Spleen (tissue), 13 donors: ENCODE measurements around the gene NCOA4. TPM values are rescaled to one million over a fixed set of nuclear protein-coding genes. Genes with fewer than 3 reads are reported as not detected.

Experiments used
- DNase-seq: peaks from one replicate; pipeline ENCODE4 v3.0.0-alpha.2; 2020
- H3K27ac ChIP-seq, 8 donors: fragments of 200-600 bp; sonication (generic) in 7 of 8; 1 replicate in 4 of 8; 2 replicates in 4 of 8; pipeline versions ENCODE4 v1.5.0 to v1.8.0; 2016 to 2021; ENCODE audit warnings: inconsistent platforms in 4 of 8, mild to moderate bottlenecking in 4 of 8, moderate library complexity in 1 of 8
- H3K27me3 ChIP-seq, 7 donors: fragments of 200-600 bp; sonication (generic) in 6 of 7; replicated peaks in 1 of 7; 1 replicate in 4 of 7; 2 replicates in 3 of 7; pipeline versions ENCODE4 v1.5.0 to v1.8.0; 2016 to 2021; ENCODE audit warnings: inconsistent platforms in 3 of 7, mild to moderate bottlenecking in 1 of 7
- H3K36me3 ChIP-seq, 6 donors: fragments of 200-600 bp; sonication (generic) in 5 of 6; 1 replicate in 4 of 6; 2 replicates in 2 of 6; pipeline versions ENCODE4 v1.5.0 to v1.8.0; 2016 to 2021; ENCODE audit warnings: inconsistent platforms in 2 of 6
- H3K4me1 ChIP-seq, 6 donors: fragments of 200-600 bp; sonication (generic) in 5 of 6; 1 replicate in 3 of 6; 2 replicates in 3 of 6; pipeline versions ENCODE4 v1.5.0 to v1.8.0; 2016 to 2021; ENCODE audit warnings: inconsistent platforms in 3 of 6
- H3K4me3 ChIP-seq, 8 donors: fragments of 200-600 bp; sonication (generic) in 7 of 8; 1 replicate in 4 of 8; 2 replicates in 4 of 8; pipeline versions ENCODE4 v1.5.0 to v1.8.0; 2016 to 2021; ENCODE audit warnings: inconsistent platforms in 4 of 8, mild to moderate bottlenecking in 4 of 8, moderate library complexity in 2 of 8
- H3K9me3 ChIP-seq, 8 donors: fragments of 200-600 bp; sonication (generic) in 7 of 8; 1 replicate in 4 of 8; 2 replicates in 4 of 8; pipeline versions ENCODE4 v1.5.0 to v1.8.0; 2016 to 2021; ENCODE audit warnings: inconsistent platforms in 4 of 8
- CTCF ChIP-seq, 11 experiments: fragments of 200-600 bp in 7 of 11; fragments of 450-650 bp in 4 of 11; sonication (generic) in 4 of 11; IDR thresholded peaks in 8 of 11; conservative IDR thresholded peaks in 3 of 11; 1 replicate in 7 of 11; 2 replicates in 4 of 11; pipeline versions ENCODE4 v1.4.0 to v1.8.0; 2016 to 2021; ENCODE audit warnings: antibody characterized with exemption in 11 of 11, inconsistent platforms in 4 of 11, mild to moderate bottlenecking in 1 of 11
- POLR2A ChIP-seq, 3 donors: fragments of 450-650 bp; IDR thresholded peaks; one replicate each; pipeline ENCODE4 v1.5.1; 2017; ENCODE audit warnings: antibody characterized with exemption in 3 of 3, mild to moderate bottlenecking in 1 of 3
- POLR2AphosphoS5 ChIP-seq, 3 donors: sonication (generic); formaldehyde crosslinking; IDR thresholded peaks; one replicate each; pipeline ENCODE4 v1.5.1; 2017; ENCODE audit warnings: antibody characterized with exemption in 3 of 3
- WGBS, 5 donors: extraction: QIAGEN DNeasy Blood & Tissue Kit in 3 of 5; methylation state at CpG; one replicate each; pipeline versions ENCODE4 v1.1.5 to v1.1.7; 2013 to 2018; 5-methylcytosine and 5-hydroxymethylcytosine counted together
- intact Hi-C: fragments of 100-400 bp; cut with DNase I; formaldehyde crosslinking; loops from one replicate; pipeline ENCODE4 v1.15.0; 2023; ENCODE audit warnings: low total_unique reads
- long read RNA-seq, 2 donors: transcript quantifications; one replicate each; lab custom pipeline, GENCODE V29; 2026
- polyA plus RNA-seq, 3 donors: library from polyadenylated mRNA; stranded (reverse); fragments of 200-250 nt; gene quantifications; one replicate each; pipeline ENCODE4 v1.2.1, GENCODE V29; 2013
- total RNA-seq, 7 donors: library from RNA; depleted of rRNA in 3 of 7; stranded (reverse); fragments of >200 nt in 3 of 7; fragmentation: NEBNext Ultra II Directional in 4 of 7; extraction: Animal tissue kit (Norgen Biotek cat#: 25700) in 4 of 7; gene quantifications; one replicate each; pipeline versions ENCODE4 v1.1.0 to v1.2.1, GENCODE V29; 2016 to 2021
- donor health status: healthy with polysubstance abuse.
- donor health status: DM: no; HTN: no; CAD: no; lungs with moderate emphysema.
- donor health status: DM: no; HTN: no; CAD: no.
- donor health status: Bipolar disorder and iron deficiency.
- donor health status: healthy.
- donor health status: DM: no; HTN: no; CAD: no.
- donor health status: DM: yes; HTN: yes; CAD: no.

The NCOA4 gene
- 100 to 1,000 TPM; 196 to 352 (median 292) TPM for total RNA-seq
- polyA plus RNA-seq, result 10 to 100 TPM; 39.3 to 91.2 (median 63.6) TPM
- long read RNA-seq, donor 1, transcript NCOA4-204 (10 exons, 3,549 nt), result minor isoform, 30 of 382 reads
- long read RNA-seq, donor 1, transcript NCOA4-207 (10 exons, 3,489 nt), result major isoform, 63 of 382 reads
- long read RNA-seq, donor 1, partial matches to known transcripts, result 281 of 382 reads
- long read RNA-seq, donor 1, other reads (novel, unspliced or antisense), result 8 of 382 reads
- long read RNA-seq, donor 2, transcript NCOA4-207 (10 exons, 3,489 nt), result major isoform, 47 of 379 reads
- long read RNA-seq, donor 2, transcript NCOA4-204 (10 exons, 3,549 nt), result minor isoform, 22 of 379 reads
- long read RNA-seq, donor 2, partial matches to known transcripts, result 310 of 379 reads
- long read RNA-seq, donor 2, other reads (novel, unspliced or antisense), result 0 of 379 reads

- peak; percentile 99 for DNase-seq
- no peaks in the 10 kb centered on the region for H3K27me3 ChIP-seq
These were observed at the start of gene NCOA4 for GRCh38 chr10:46030091-46030937. Gene NCOA4 (minus strand): TSS chr10:46030623. CDS start chr10:46016680, 13,943 bp downstream.

GRCh38 chr10:46079831-46080585 is 49.6 kb upstream of the NCOA4 start:
- peak overlapping the region in 1 of 8 donors; percentile 50 for H3K4me3 ChIP-seq
- H3K27me3 ChIP-seq, result no peaks in the 10 kb centered on the region
- DNase-seq, result no peak
- TF ChIP-seq POLR2A (IDR thresholded peaks at IDR 0.05) (no peak), POLR2AphosphoS5 (IDR thresholded peaks at IDR 0.05) (no peak), CTCF (IDR thresholded peaks at IDR 0.05 in 8 of 11, conservative IDR thresholded peaks at IDR 0.05 in 3 of 11) (no peak)
- no peaks in the 10 kb centered on the region for H3K9me3 ChIP-seq
- H3K4me1 ChIP-seq, result peaks cover 0 to 44% (median 7%) of the 10 kb centered on the region in 6 donors
- intact Hi-C loops, result no loop called here
- peak overlapping the region in 5 of 8 donors; percentile 7 to 82 (median 51) for H3K27ac ChIP-seq
- WGBS, 5 donors, result 31 to 53% (median 39%) methylated on average over 4 of the region's 4 CpGs
- H3K36me3 ChIP-seq, result no peaks in the 10 kb centered on the region

More at GRCh38 chr10:46030091-46030937, at the start of gene NCOA4:
- peaks cover 35 to 57% (median 51%) of the 10 kb centered on the region in 6 donors for H3K4me1 ChIP-seq
- WGBS, 5 donors, result 1 to 2% (median 1%) methylated on average over 51 to 59 of the region's 59 CpGs
- intact Hi-C loops, result no loop called here
- TF ChIP-seq POLR2A (IDR thresholded peaks at IDR 0.05) (peak in 1 of 3 donors; percentile 21), CTCF (IDR thresholded peaks at IDR 0.05 in 8 of 11, conservative IDR thresholded peaks at IDR 0.05 in 3 of 11) (peak; percentile 80 to 96 (median 93)), POLR2AphosphoS5 (IDR thresholded peaks at IDR 0.05) (peak; percentile 91 to 93 (median 92))
- H3K36me3 ChIP-seq, result peaks cover 0 to 17% (median 0%) of the 10 kb centered on the region in 6 donors
- peak within 1 kb of the TSS; percentile 89 to 97 (median 94) for H3K27ac ChIP-seq
- H3K9me3 ChIP-seq, result no peaks in the 10 kb centered on the region
- H3K4me3 ChIP-seq, result peak within 1 kb of the TSS; percentile 58 to 84 (median 80)

DNA sequence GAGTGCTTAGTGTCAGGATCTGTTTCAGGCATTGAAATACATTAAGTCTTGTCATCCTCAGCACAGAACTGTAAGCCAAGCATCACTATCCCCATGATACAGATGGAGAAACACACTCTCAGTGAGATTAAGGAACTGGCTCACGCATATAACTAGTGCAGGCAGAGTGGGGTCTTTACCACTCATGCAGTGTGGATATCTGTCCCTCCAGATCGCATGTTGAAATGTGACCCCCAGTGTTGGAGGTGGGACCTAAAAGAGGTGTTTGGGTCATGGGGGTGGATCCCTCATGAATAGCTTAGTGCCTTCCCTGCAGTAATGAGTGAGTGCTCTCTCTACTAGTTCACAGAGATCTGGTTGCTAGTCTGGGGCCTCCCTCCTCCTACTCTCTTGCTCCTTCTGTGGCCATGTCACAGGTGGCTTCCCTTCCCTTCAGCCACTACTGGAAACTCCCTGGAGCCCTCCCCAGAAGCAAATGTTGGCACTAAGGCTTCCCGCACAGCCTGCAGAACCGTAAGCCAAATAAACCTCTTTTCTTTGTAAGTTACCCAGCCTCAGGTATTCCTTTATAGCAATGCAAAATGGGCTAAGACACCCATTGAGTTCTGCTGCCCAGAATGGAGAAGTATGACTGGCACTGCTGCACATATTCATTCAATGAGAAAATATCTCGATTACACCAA is 47.4 kb upstream of the NCOA4 start:
- no peak for TF ChIP-seq POLR2AphosphoS5 (IDR thresholded peaks at IDR 0.05)
- TF ChIP-seq POLR2A (IDR thresholded peaks at IDR 0.05), result no peak
- TF ChIP-seq CTCF (IDR thresholded peaks at IDR 0.05 in 8 of 11, conservative IDR thresholded peaks at IDR 0.05 in 3 of 11), result no peak
- Histone ChIP-seq H3K36me3 (no peaks in the 10 kb centered on the region), H3K27me3 (no peaks in the 10 kb centered on the region), H3K9me3 (peaks cover 0 to 6% (median 0%) of the 10 kb centered on the region in 8 donors), H3K4me3 (peak overlapping the region in 1 of 8 donors; percentile 48), H3K4me1 (peaks cover 0 to 44% (median 7%) of the 10 kb centered on the region in 6 donors), H3K27ac (peak overlapping the region in 6 of 8 donors; percentile 65 to 82 (median 68))
- DNase-seq, result no peak
- intact Hi-C loops, result no loop called here
- 59 to 79% (median 66%) methylated on average over 5 of the region's 5 CpGs for WGBS, 5 donors
